CD4-positive, alpha-beta T cell treated with Interleukin-1 beta for 1 hour (primary cell): ENCODE measurements around the gene CRB1.
"Not testable (repeated sequence)": the region's sequence is repeated elsewhere in the genome, so short reads cannot be mapped to it uniquely, and the experiment has no call there.

ENCODE experiments used
- DNase-seq, 2 donors: peaks; one replicate each; pipeline ENCODE4 v3.0.0-alpha.2; 2020 to 2022

The CRB1 gene

GRCh38 chr1:197402189-197402588, 134.1 kb downstream of the CRB1 start:
- no peak for DNase-seq

- not testable (repeated sequence) for DNase-seq
These were observed 136.7 kb downstream of the CRB1 start for GRCh38 chr1:197404774-197405173.

- DNase-seq: not testable (repeated sequence)
These were observed 137.6 kb downstream of the CRB1 start for GRCh38 chr1:197405614-197406013.

- DNase-seq: no peak
These were observed 145.5 kb downstream of the CRB1 start for GRCh38 chr1:197413564-197413963.

GRCh38 chr1:197415221-197415620, 147.2 kb downstream of the CRB1 start:
- no peak for DNase-seq

- DNase-seq: no peak
These were observed 150.6 kb downstream of the CRB1 start for GRCh38 chr1:197418693-197419092.

- no peak for DNase-seq
These were observed 154.9 kb downstream of the CRB1 start for GRCh38 chr1:197422993-197423392.

GRCh38 chr1:197424380-197424779, 156.3 kb downstream of the CRB1 start:
- no peak for DNase-seq

- DNase-seq: no peak
These were observed 161.3 kb downstream of the CRB1 start for GRCh38 chr1:197429372-197429771.

GRCh38 chr1:197435224-197435623, 167.2 kb downstream of the CRB1 start:
- DNase-seq: no peak

GRCh38 chr1:197437601-197438000, 169.5 kb downstream of the CRB1 start:
- no peak for DNase-seq

- no peak for DNase-seq
These were observed 170.1 kb downstream of the CRB1 start for GRCh38 chr1:197438010-197438790.

- no peak for DNase-seq
These were observed 171.7 kb downstream of the CRB1 start for GRCh38 chr1:197439708-197440280.

- no peak for DNase-seq
These were observed 172.7 kb downstream of the CRB1 start for GRCh38 chr1:197440715-197441114.

- DNase-seq: no peak
These were observed 174.0 kb downstream of the CRB1 start for GRCh38 chr1:197441999-197442414.

- DNase-seq: no peak
These were observed 176.7 kb downstream of the CRB1 start for GRCh38 chr1:197444755-197445154.

GRCh38 chr1:197448121-197448779, 180.2 kb downstream of the CRB1 start:
- no peak for DNase-seq

- DNase-seq: no peak
These were observed 183.3 kb downstream of the CRB1 start for GRCh38 chr1:197451381-197451780.

- DNase-seq: no peak
These were observed 185.5 kb downstream of the CRB1 start for GRCh38 chr1:197453376-197454058.

GRCh38 chr1:197462539-197462938, 194.5 kb downstream of the CRB1 start:
- no peak for DNase-seq

- no peak for DNase-seq
These were observed 195.1 kb downstream of the CRB1 start for GRCh38 chr1:197463142-197463541.

- DNase-seq: no peak
These were observed 196.0 kb downstream of the CRB1 start for GRCh38 chr1:197464044-197464443.

GRCh38 chr1:197465528-197466327, 197.7 kb downstream of the CRB1 start:
- DNase-seq: no peak
